Progenitor cell of endocrine pancreas (in vitro differentiated cells): Measurements from ENCODE around the gene ING5. TPM values are rescaled to one million over a fixed set of nuclear protein-coding genes. Genes with fewer than 3 reads are reported as not detected.
A peak's percentile ranks its signal among the peaks of the same experiment; 100 is the strongest.

Source experiments
- DNase-seq: peaks from one replicate; pipeline ENCODE4 v3.0.0; 2021; ENCODE audit warnings: low spot score; ENCODE audit not compliant: unreplicated experiment
- H3K27ac Mint-ChIP-seq: 2 replicates; pipeline ENCODE4 v1.8.0; 2021; ENCODE audit warnings: mild to moderate bottlenecking, moderate library complexity, mixed read lengths
- H3K27me3 Mint-ChIP-seq: 2 replicates; pipeline ENCODE4 v1.8.0; 2021; ENCODE audit warnings: mixed read lengths
- H3K36me3 Mint-ChIP-seq: 2 replicates; pipeline ENCODE4 v1.8.0; 2022; ENCODE audit warnings: mixed read lengths; ENCODE audit not compliant: insufficient read depth
- H3K4me1 Mint-ChIP-seq: 2 replicates; pipeline ENCODE4 v1.8.0; 2021; ENCODE audit warnings: low read depth, mixed read lengths
- H3K4me3 Mint-ChIP-seq: 2 replicates; pipeline ENCODE4 v1.8.0; 2021; ENCODE audit warnings: low read depth, mild to moderate bottlenecking, moderate library complexity, mixed read lengths
- H3K9me3 Mint-ChIP-seq: 2 replicates; pipeline ENCODE4 v1.8.0; 2021; ENCODE audit warnings: low read depth, mixed read lengths
- total RNA-seq: library from RNA; stranded (reverse); gene quantifications from 2 replicates; pipeline ENCODE4 v1.2.1, GENCODE V29; 2021
- TF ChIP-seq, protein P1 (sequence below): fragments of 200-600 bp; sonication (generic); IDR thresholded peaks from one replicate; pipeline ENCODE4 v1.5.0; 2021; ENCODE audit warnings: antibody characterized with exemption, mild to moderate bottlenecking; ENCODE audit not compliant: unreplicated experiment

ING5 gene
- total RNA-seq, 1 donor from 2014 or later: 65.9 TPM

DNA sequence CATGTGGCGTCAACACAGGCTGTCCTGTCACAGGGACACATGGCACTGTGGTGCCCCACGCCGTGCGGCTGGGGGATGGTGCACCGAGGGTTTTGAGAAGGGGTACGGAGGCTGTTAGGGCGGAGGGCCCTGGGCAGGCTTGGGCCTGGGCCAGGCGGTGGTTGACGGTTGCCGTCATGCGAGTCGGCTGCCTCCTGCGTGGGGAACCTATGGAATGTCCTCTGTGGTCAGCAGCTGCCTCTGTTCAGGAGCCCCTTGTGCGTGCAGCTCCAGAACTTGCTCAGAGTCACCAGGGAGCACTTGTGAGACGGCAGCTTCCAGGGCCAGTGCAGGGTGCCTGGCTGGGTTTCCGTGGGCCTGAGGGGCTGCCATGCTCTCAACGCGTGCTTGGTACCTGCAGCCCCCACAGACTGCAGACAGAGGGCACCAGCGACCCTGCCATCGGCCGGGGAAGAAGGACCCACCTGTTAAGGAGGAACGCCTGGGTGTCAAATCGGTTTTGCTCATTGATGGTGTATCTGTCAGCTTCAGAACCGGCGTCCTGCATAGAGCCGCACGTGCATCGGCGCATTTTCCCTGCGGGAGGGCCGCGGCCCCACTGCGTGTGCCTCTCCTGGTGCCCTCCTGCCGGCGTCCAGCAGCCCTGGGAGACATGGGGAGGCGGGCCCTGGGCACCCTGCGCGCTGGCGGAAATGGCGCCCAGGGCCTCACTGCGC, 22.6 kb downstream of the ING5 start:
- H3K27ac Mint-ChIP-seq: no peak overlapping the region
- no peak overlapping the region for H3K4me3 Mint-ChIP-seq
- DNase-seq: no peak
- peaks cover 47% of the 10 kb centered on the region for H3K36me3 Mint-ChIP-seq
- H3K9me3 Mint-ChIP-seq: peaks cover 3% of the 10 kb centered on the region
- H3K4me1 Mint-ChIP-seq: no peaks in the 10 kb centered on the region
- no peaks in the 10 kb centered on the region for H3K27me3 Mint-ChIP-seq
- TF ChIP-seq, protein P1, sequence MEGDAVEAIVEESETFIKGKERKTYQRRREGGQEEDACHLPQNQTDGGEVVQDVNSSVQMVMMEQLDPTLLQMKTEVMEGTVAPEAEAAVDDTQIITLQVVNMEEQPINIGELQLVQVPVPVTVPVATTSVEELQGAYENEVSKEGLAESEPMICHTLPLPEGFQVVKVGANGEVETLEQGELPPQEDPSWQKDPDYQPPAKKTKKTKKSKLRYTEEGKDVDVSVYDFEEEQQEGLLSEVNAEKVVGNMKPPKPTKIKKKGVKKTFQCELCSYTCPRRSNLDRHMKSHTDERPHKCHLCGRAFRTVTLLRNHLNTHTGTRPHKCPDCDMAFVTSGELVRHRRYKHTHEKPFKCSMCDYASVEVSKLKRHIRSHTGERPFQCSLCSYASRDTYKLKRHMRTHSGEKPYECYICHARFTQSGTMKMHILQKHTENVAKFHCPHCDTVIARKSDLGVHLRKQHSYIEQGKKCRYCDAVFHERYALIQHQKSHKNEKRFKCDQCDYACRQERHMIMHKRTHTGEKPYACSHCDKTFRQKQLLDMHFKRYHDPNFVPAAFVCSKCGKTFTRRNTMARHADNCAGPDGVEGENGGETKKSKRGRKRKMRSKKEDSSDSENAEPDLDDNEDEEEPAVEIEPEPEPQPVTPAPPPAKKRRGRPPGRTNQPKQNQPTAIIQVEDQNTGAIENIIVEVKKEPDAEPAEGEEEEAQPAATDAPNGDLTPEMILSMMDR: peak; percentile 28

DNA sequence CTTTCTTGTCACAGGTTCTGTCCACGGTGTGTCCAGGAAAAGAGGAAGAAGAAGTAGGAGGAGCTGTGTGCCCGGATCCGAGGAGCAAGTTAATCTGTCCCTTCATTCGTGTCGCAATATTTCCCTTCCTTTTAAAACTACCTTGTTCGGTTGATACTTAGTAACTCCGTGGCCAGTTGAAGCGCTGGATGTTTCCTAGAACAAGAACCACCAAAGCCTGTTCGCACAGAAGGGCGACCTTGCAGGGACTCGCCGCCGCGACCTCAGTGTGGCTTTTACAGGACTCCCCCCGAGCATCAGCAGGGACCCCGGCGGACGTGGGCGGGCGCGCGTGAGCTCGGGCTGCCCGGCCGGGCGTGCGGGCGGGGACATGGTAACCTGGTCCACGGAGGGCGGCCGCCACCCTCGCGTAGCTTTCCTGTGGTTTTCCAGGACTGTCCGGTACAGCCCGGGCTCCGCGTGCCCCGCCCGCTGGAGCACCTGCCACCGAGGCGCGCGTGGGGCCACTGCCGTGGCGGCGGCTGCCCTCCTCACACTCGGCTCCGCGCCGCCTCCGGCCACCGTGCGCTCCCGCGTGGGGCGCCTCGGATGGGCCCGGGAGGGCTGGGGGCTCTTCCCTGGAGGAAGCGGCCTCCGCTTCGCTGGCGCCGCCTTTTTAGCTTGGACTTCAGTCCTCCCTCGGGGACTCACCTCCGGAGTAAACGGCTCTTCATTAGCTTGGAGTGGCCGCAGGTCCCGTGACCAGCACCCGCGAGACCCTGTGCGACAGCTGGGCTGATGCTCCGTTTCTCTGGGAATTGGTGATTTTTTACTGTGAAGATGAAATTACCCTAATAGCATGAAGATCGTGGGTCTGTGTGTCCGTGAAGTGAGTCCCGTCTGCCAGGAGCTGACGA, 23.4 kb downstream of the ING5 start:
- no peaks in the 10 kb centered on the region for H3K27me3 Mint-ChIP-seq
- H3K36me3 Mint-ChIP-seq: peaks cover 45% of the 10 kb centered on the region
- TF ChIP-seq, protein P1: no peak
- peaks cover 3% of the 10 kb centered on the region for H3K9me3 Mint-ChIP-seq
- peak overlapping the region; percentile 76 for H3K27ac Mint-ChIP-seq
- no peaks in the 10 kb centered on the region for H3K4me1 Mint-ChIP-seq
- no peak overlapping the region for H3K4me3 Mint-ChIP-seq
- DNase-seq: no peak

DNA sequence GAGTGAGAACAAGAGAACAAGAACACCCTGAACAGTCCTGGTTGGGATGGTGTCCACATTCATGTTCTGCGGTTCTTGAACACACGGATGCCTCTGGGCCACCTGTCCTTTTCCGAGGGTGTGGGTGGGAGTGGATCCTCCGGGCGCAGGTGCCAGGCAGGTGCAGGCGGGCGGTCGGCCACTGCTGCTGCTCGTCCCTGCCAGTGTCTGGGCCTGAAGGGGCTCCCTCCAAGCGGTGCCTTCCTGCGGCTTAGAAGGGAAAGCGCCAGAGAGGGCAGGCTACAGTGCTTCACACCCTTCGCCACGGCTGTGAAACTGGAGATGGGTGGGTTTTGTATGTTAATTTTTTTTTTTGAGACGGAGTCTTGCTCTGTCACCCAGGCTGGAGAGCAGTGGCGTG, 24.6 kb downstream of the ING5 start:
- Mint-ChIP-seq H3K36me3 (peaks cover 37% of the 10 kb centered on the region), H3K4me3 (no peak overlapping the region), H3K27ac (no peak overlapping the region), H3K9me3 (peaks cover 3% of the 10 kb centered on the region), H3K27me3 (no peaks in the 10 kb centered on the region), H3K4me1 (no peaks in the 10 kb centered on the region)
- DNase-seq: no peak
- TF ChIP-seq, protein P1: no peak

DNA sequence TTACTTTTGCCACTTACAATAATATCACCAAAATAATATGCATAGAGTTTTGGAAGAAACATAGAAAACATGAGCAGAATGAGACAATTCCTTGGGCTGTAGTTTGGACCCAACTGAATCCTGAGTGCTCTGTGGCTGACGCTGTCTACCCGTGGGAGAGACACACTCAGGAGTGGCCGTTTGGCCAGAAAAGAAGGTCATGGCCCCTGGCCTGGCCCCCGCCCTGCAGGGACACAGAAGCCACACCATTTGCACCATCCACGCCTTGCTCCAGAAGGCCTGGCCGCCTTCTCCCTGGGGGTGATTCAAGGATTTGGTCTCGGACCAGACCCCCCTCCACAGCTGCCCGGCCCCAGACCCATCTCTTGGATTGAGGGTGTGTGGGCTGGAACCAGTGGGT, 26.2 kb downstream of the ING5 start:
- TF ChIP-seq, protein P1: no peak
- Mint-ChIP-seq H3K4me3 (no peak overlapping the region), H3K36me3 (peaks cover 24% of the 10 kb centered on the region), H3K4me1 (no peaks in the 10 kb centered on the region), H3K27me3 (no peaks in the 10 kb centered on the region), H3K27ac (no peak overlapping the region), H3K9me3 (no peaks in the 10 kb centered on the region)
- no peak for DNase-seq

DNA sequence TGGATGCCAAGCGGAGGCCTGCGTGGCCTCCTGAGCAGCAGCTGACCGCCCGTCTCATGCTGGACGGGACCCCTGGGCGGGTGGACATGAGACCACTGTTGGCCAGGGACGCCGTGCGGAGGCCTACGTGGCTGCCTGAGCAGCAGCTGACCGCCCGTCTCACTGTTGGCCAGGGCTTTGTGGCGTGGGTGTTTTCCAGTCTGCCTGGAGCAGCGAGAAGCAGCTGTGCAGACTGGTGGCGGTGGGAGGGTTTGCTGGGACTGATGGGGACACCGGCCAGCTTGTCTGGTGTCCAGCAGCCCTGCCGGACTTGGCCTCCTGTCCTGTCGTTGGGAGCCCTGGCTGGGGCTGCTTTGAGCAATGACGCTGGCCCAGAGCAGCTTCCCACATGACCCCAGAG, 26.8 kb downstream of the ING5 start:
- DNase-seq: no peak
- Mint-ChIP-seq H3K9me3 (no peaks in the 10 kb centered on the region), H3K36me3 (peaks cover 18% of the 10 kb centered on the region), H3K27ac (no peak overlapping the region), H3K4me1 (no peaks in the 10 kb centered on the region), H3K4me3 (no peak overlapping the region), H3K27me3 (no peaks in the 10 kb centered on the region)
- TF ChIP-seq, protein P1: no peak
